B cell (primary cell): ENCODE data around the gene ESPL1. TPM values are rescaled to one million over a fixed set of nuclear protein-coding genes. Genes with fewer than 3 reads are reported as not detected.

Experiments
- ATAC-seq: fragments of 200-7000 bp; cut with Tn5 transposase; one replicate; pipeline ENCODE4 v1.10.0; 2021; ENCODE audit warnings: low read depth, mild to moderate bottlenecking, moderate number of reproducible peaks, moderate library complexity
- CTCF ChIA-PET: fragments of 350-600 bp; sonication (Branson Sonifier 250); formaldehyde crosslinking; loops from one replicate; lab custom pipeline; 2021; ENCODE audit warnings: antibody characterized with exemption, inconsistent platforms; lab: Charles Lee
- POLR2A ChIA-PET: fragments of 350-600 bp; sonication (Branson Sonifier 250); formaldehyde crosslinking; loops from one replicate; lab custom pipeline; 2021; ENCODE audit warnings: antibody characterized with exemption; lab: Charles Lee
- DNase-seq: peaks from one replicate; pipeline ENCODE4 v3.0.0; 2013
- H2AFZ ChIP-seq: 2 replicates; pipeline ENCODE4 v1.6.1; 2012; ENCODE audit warnings: mild to moderate bottlenecking, low read depth, low read length; ENCODE audit not compliant: insufficient read depth, poor library complexity, severe bottlenecking
- H3K27ac ChIP-seq, 2 donors: 1 replicate in 1 of 2; 2 replicates in 1 of 2; pipeline ENCODE4 v1.5.1; 2012 to 2013; ENCODE audit warnings: low read length in 2 of 2, mild to moderate bottlenecking in 2 of 2, moderate library complexity in 1 of 2
- H3K27me3 ChIP-seq, 4 experiments: fragments of 200-600 bp in 1 of 4; sonication (generic) in 1 of 4; replicated peaks in 1 of 4; 1 replicate in 2 of 4; 2 replicates in 2 of 4; pipeline versions ENCODE4 v1.6.1 to v1.7.0; 2013 to 2016; ENCODE audit warnings: low read length in 3 of 4, mild to moderate bottlenecking in 2 of 4, mixed read lengths in 1 of 4, moderate library complexity in 1 of 4; ENCODE audit not compliant: insufficient read depth in 4 of 4, control insufficient read depth in 3 of 4; ENCODE audit errors: control extremely low read depth in 1 of 4
- H3K36me3 ChIP-seq, 2 experiments: replicated peaks in 1 of 2; 1 replicate in 1 of 2; 2 replicates in 1 of 2; pipeline versions ENCODE4 v1.6.1 to v1.7.1; 2013; ENCODE audit warnings: low read length in 1 of 2; ENCODE audit not compliant: insufficient read depth in 2 of 2, control insufficient read depth in 1 of 2; ENCODE audit errors: control extremely low read depth in 1 of 2, extremely low read depth in 1 of 2
- H3K4me1 ChIP-seq, 2 donors: fragments of 200-600 bp in 1 of 2; sonication (generic) in 1 of 2; 1 replicate in 1 of 2; 2 replicates in 1 of 2; pipeline versions ENCODE4 v1.5.1 to v1.6.1; 2013 to 2017; ENCODE audit warnings: low read length in 2 of 2; ENCODE audit not compliant: control insufficient read depth in 2 of 2, insufficient read depth in 2 of 2
- H3K4me2 ChIP-seq: replicated peaks from 2 replicates; pipeline ENCODE3; 2012; ENCODE audit warnings: mild to moderate bottlenecking, low read depth, low read length; ENCODE audit not compliant: poor library complexity, severe bottlenecking
- H3K4me3 ChIP-seq, 5 experiments: fragments of 200-600 bp in 1 of 5; sonication (generic) in 1 of 5; 1 replicate in 3 of 5; 2 replicates in 2 of 5; pipeline versions ENCODE4 v1.5.1 to v1.7.0; 2011 to 2016; ENCODE audit warnings: low read length in 4 of 5, mild to moderate bottlenecking in 4 of 5, low read depth in 2 of 5, control low read depth in 1 of 5, moderate library complexity in 1 of 5; ENCODE audit not compliant: insufficient read depth in 1 of 5; ENCODE audit errors: control extremely low read depth in 1 of 5, extremely low read depth in 1 of 5
- H3K79me2 ChIP-seq: fragments of 200-600 bp; sonication (generic); one replicate; pipeline ENCODE4 v1.6.0; 2016; ENCODE audit warnings: low read length; ENCODE audit not compliant: control insufficient read depth, insufficient read depth
- H3K9ac ChIP-seq: fragments of 200-600 bp; sonication (generic); 2 replicates; pipeline ENCODE4 v1.6.1; 2017; ENCODE audit warnings: mild to moderate bottlenecking, low read length, moderate library complexity
- H3K9me3 ChIP-seq, 3 donors: one replicate each; pipeline versions ENCODE4 v1.6.1 to v1.7.1; 2013; ENCODE audit warnings: low read length in 2 of 3; ENCODE audit not compliant: control insufficient read depth in 2 of 3, insufficient read depth in 1 of 3; ENCODE audit errors: control extremely low read depth in 1 of 3
- H4K20me1 ChIP-seq: 2 replicates; pipeline ENCODE4 v1.6.0; 2012; ENCODE audit warnings: mild to moderate bottlenecking, low read length; ENCODE audit not compliant: insufficient read depth, control insufficient read depth, poor library complexity, severe bottlenecking
- H3K27ac Mint-ChIP-seq: one replicate; pipeline ENCODE4 v1.8.0; 2021; ENCODE audit warnings: mixed read lengths
- H3K27me3 Mint-ChIP-seq: one replicate; pipeline ENCODE4 v1.8.0; 2021; ENCODE audit warnings: mixed read lengths
- H3K4me1 Mint-ChIP-seq: one replicate; pipeline ENCODE4 v1.8.0; 2021; ENCODE audit warnings: mixed read lengths
- H3K4me3 Mint-ChIP-seq: one replicate; pipeline ENCODE4 v1.8.0; 2021; ENCODE audit warnings: mixed read lengths
- H3K9me3 Mint-ChIP-seq: one replicate; pipeline ENCODE4 v1.8.0; 2022; ENCODE audit warnings: mixed read lengths; ENCODE audit not compliant: insufficient read depth
- CTCF ChIP-seq: fragments of 200-600 bp; IDR thresholded peaks from one replicate; pipeline ENCODE4 v1.8.0; 2022; ENCODE audit warnings: antibody characterized with exemption, mild to moderate bottlenecking
- EZH2 ChIP-seq: IDR thresholded peaks from 2 replicates; pipeline ENCODE4 v1.6.1; 2012; ENCODE audit warnings: borderline replicate concordance, low read depth, mild to moderate bottlenecking, moderate library complexity, low read length; ENCODE audit not compliant: insufficient read depth, poor library complexity, severe bottlenecking
- WGBS: methylation state at CpG from one replicate; pipeline ENCODE4 v1.1.5; 2013; ENCODE audit warnings: missing lambda C conversion rate; ENCODE audit not compliant: insufficient coverage; 5-methylcytosine and 5-hydroxymethylcytosine counted together
- intact Hi-C: fragments of 100-400 bp; cut with micrococcal nuclease; formaldehyde crosslinking; loops from one replicate; pipeline ENCODE4 v1.10.0; 2022
- polyA plus RNA-seq: library from polyadenylated mRNA; depleted of rRNA; stranded (reverse); fragments of >200 nt; gene quantifications from 2 replicates; pipeline ENCODE4 v1.2.3, GENCODE V29; 2012
- total RNA-seq, 2 donors: library from RNA; stranded (reverse); fragments of 120-200 nt in 1 of 2; gene quantifications; 1 replicate in 1 of 2; 2 replicates in 1 of 2; pipeline versions ENCODE4 v1.2.3 to v1.2.4, GENCODE V29; 2013 to 2022

The ESPL1 gene
- total and polyA plus RNA-seq, 2 donors (not counting 1 experiment from before 2014, with no cell fraction given) = 0.88 to 2.4 TPM

- Mint-ChIP-seq H3K9me3 (no peaks in the 10 kb centered on the region), H3K27me3 (no peaks in the 10 kb centered on the region), H3K4me1 (peaks cover 63% of the 10 kb centered on the region), H3K4me3 (peak overlapping the region; percentile 97), H3K27ac (peak overlapping the region; percentile 92)
- no peak for ATAC-seq
- CTCF ChIA-PET = interaction anchor here (0.9 to 17.1 kb wide), 11 partner anchors 10 to 120 kb away, joined by 3 to 721 read pairs (median 18); partner anchors contain the start of genes AAAS, ESPL1, ITGB7 and MYG1
- H3K4me1 ChIP-seq = peaks cover 39 to 55% of the 10 kb centered on the region in 2 donors
- DNase-seq = no peak
- H2AFZ ChIP-seq = no peak overlapping the region
- WGBS = 98% methylated on average over 7 of the region's 30 CpGs
- H3K4me2 ChIP-seq = peak overlapping the region; percentile 98
- intact Hi-C loops = no loop called here
- TF ChIP-seq EZH2 (no peak), CTCF (no peak)
- H4K20me1 ChIP-seq = no peaks in the 10 kb centered on the region
- no peaks in the 10 kb centered on the region for H3K9me3 ChIP-seq
- peak overlapping the region in 3 of 5 experiments; percentile 63 to 100 (median 90) for H3K4me3 ChIP-seq
- H3K9ac ChIP-seq = peak overlapping the region; percentile 95
- peak overlapping the region in 1 of 2 donors; percentile 61 for H3K27ac ChIP-seq
- no peaks in the 10 kb centered on the region for H3K27me3 ChIP-seq
- POLR2A ChIA-PET = interaction anchor here (0.6 to 3.4 kb wide), 10 partner anchors 9 to 1064 kb away, joined by 3 to 29 read pairs (median 7); partner anchors contain the start of genes CSAD, ESPL1, PFDN5 and ZNF740
- H3K36me3 ChIP-seq = peaks cover 0 to under 1% of the 10 kb centered on the region in 2 experiments
- H3K79me2 ChIP-seq = no peaks in the 10 kb centered on the region
Measured at GRCh38 chr12:53218551-53219291, 49.4 kb upstream of the ESPL1 start.
